Hepatocyte (in vitro differentiated cells): ENCODE data around the gene SDCBP2. TPM values are rescaled to one million over a fixed set of nuclear protein-coding genes. Genes with fewer than 3 reads are reported as not detected.

ENCODE experiments used
- DNase-seq: peaks from one replicate; pipeline ENCODE4 v3.0.0-alpha.2; 2016; ENCODE audit warnings: low spot score
- H2AFZ ChIP-seq: fragments of 200-600 bp; sonication (generic); 2 replicates; pipeline ENCODE4 v1.6.0; 2016; ENCODE audit warnings: antibody characterized with exemption, mild to moderate bottlenecking
- H3K27ac ChIP-seq: fragments of 200-600 bp; sonication (generic); 2 replicates; pipeline ENCODE4 v1.5.1; 2016; ENCODE audit warnings: mild to moderate bottlenecking
- H3K27me3 ChIP-seq: fragments of 200-600 bp; sonication (generic); 2 replicates; pipeline ENCODE4 v1.6.1; 2016
- H3K36me3 ChIP-seq: fragments of 200-600 bp; sonication (generic); replicated peaks from 2 replicates; pipeline ENCODE4 v1.5.1; 2016; ENCODE audit warnings: low read depth; ENCODE audit not compliant: insufficient read depth
- H3K4me1 ChIP-seq: fragments of 200-600 bp; sonication (generic); 2 replicates; pipeline ENCODE4 v1.5.1; 2016; ENCODE audit warnings: mild to moderate bottlenecking, moderate library complexity; ENCODE audit not compliant: insufficient read depth
- H3K4me2 ChIP-seq: fragments of 200-600 bp; sonication (generic); 2 replicates; pipeline ENCODE4 v1.6.0; 2016
- H3K4me3 ChIP-seq: fragments of 200-600 bp; sonication (generic); 2 replicates; pipeline ENCODE4 v1.5.1; 2016; ENCODE audit warnings: mild to moderate bottlenecking
- H3K79me2 ChIP-seq: fragments of 200-600 bp; sonication (generic); 2 replicates; pipeline ENCODE4 v1.6.0; 2017; ENCODE audit warnings: mild to moderate bottlenecking
- H3K9me2 ChIP-seq: fragments of 200-600 bp; sonication (generic); replicated peaks from 2 replicates; pipeline ENCODE4 v1.6.0; 2017; ENCODE audit warnings: mild to moderate bottlenecking; ENCODE audit not compliant: insufficient read depth
- H3K9me3 ChIP-seq: fragments of 200-600 bp; sonication (generic); 2 replicates; pipeline ENCODE4 v1.5.1; 2016; ENCODE audit warnings: low read depth, mild to moderate bottlenecking
- H4K20me1 ChIP-seq: fragments of 200-600 bp; sonication (generic); 2 replicates; pipeline ENCODE4 v1.6.0; 2016; ENCODE audit warnings: mild to moderate bottlenecking; ENCODE audit not compliant: insufficient read depth, poor library complexity, severe bottlenecking
- CTCF ChIP-seq: fragments of 200-600 bp; sonication (generic); IDR thresholded peaks from 2 replicates; pipeline ENCODE4 v1.5.1; 2016; ENCODE audit warnings: antibody characterized with exemption, mild to moderate bottlenecking; ENCODE audit not compliant: poor library complexity
- EZH2 ChIP-seq: fragments of 200-600 bp; sonication (generic); IDR thresholded peaks from 2 replicates; pipeline ENCODE4 v1.6.1; 2016; ENCODE audit warnings: antibody characterized with exemption, mild to moderate bottlenecking, borderline replicate concordance
- EZH2phosphoT487 ChIP-seq: fragments of 200-600 bp; sonication (generic); IDR thresholded peaks from one replicate; pipeline ENCODE4 v1.6.1; 2018; ENCODE audit warnings: antibody characterized with exemption, mild to moderate bottlenecking, low read depth, moderate library complexity; ENCODE audit not compliant: unreplicated experiment, severe bottlenecking
- WGBS: methylation state at CpG from one replicate; pipeline ENCODE4 v1.1.6; 2016; ENCODE audit warnings: low lambda C conversion rate; ENCODE audit errors: missing lambda C conversion rate; 5-methylcytosine and 5-hydroxymethylcytosine counted together
- polyA plus RNA-seq: library from polyadenylated mRNA; unstranded; fragments of >200 nt; fragmentation: Nextera tagmentation; extraction: Ambion mirVana; gene quantifications from 2 replicates; pipeline ENCODE4 v1.2.1, GENCODE V29; 2016
- total RNA-seq: library from RNA; depleted of rRNA; stranded (reverse); fragments of >200 nt; gene quantifications from 2 replicates; pipeline ENCODE4 v1.2.3, GENCODE V29; 2014

SDCBP2 gene
- total and polyA plus RNA-seq, 2 experiments from 2014 or later: 64.1 to 83.3 TPM

GRCh38 chr20:1369970-1370369, 41.0 kb upstream of the SDCBP2 start:
- H3K9me2 ChIP-seq: no peaks in the 10 kb centered on the region
- no peak overlapping the region for H3K4me3 ChIP-seq
- H3K79me2 ChIP-seq: peaks cover 33% of the 10 kb centered on the region
- H3K27me3 ChIP-seq: no peaks in the 10 kb centered on the region
- no peak for TF ChIP-seq EZH2
- TF ChIP-seq EZH2phosphoT487: no peak
- TF ChIP-seq CTCF: no peak
- H3K4me1 ChIP-seq: peaks cover 9% of the 10 kb centered on the region
- DNase-seq: no peak
- H2AFZ ChIP-seq: no peak overlapping the region
- no peaks in the 10 kb centered on the region for H3K36me3 ChIP-seq
- WGBS: 96% methylated on average over 3 of the region's 3 CpGs
- H3K4me2 ChIP-seq: no peak overlapping the region
- no peaks in the 10 kb centered on the region for H3K9me3 ChIP-seq
- H3K27ac ChIP-seq: no peak overlapping the region
- no peaks in the 10 kb centered on the region for H4K20me1 ChIP-seq

GRCh38 chr20:1368448-1369199, 39.7 kb upstream of the SDCBP2 start:
- H4K20me1 ChIP-seq: no peaks in the 10 kb centered on the region
- TF ChIP-seq CTCF: no peak
- no peak for TF ChIP-seq EZH2phosphoT487
- TF ChIP-seq EZH2: no peak
- H3K36me3 ChIP-seq: no peaks in the 10 kb centered on the region
- WGBS: 60% methylated on average over 7 of the region's 7 CpGs
- no peak overlapping the region for H3K27ac ChIP-seq
- no peak overlapping the region for H2AFZ ChIP-seq
- H3K9me3 ChIP-seq: no peaks in the 10 kb centered on the region
- peaks cover 9% of the 10 kb centered on the region for H3K4me1 ChIP-seq
- no peak for DNase-seq
- H3K4me2 ChIP-seq: no peak overlapping the region
- H3K27me3 ChIP-seq: no peaks in the 10 kb centered on the region
- H3K79me2 ChIP-seq: peaks cover 20% of the 10 kb centered on the region
- H3K4me3 ChIP-seq: no peak overlapping the region
- no peaks in the 10 kb centered on the region for H3K9me2 ChIP-seq

GRCh38 chr20:1367479-1367878, 38.5 kb upstream of the SDCBP2 start:
- H3K9me2 ChIP-seq: no peaks in the 10 kb centered on the region
- no peaks in the 10 kb centered on the region for H3K36me3 ChIP-seq
- peaks cover 10% of the 10 kb centered on the region for H3K79me2 ChIP-seq
- H3K9me3 ChIP-seq: no peaks in the 10 kb centered on the region
- no peak overlapping the region for H2AFZ ChIP-seq
- H3K4me1 ChIP-seq: peaks cover 9% of the 10 kb centered on the region
- no peak overlapping the region for H3K27ac ChIP-seq
- no peaks in the 10 kb centered on the region for H3K27me3 ChIP-seq
- 98% methylated on average over 4 of the region's 4 CpGs for WGBS
- H3K4me3 ChIP-seq: no peak overlapping the region
- H3K4me2 ChIP-seq: no peak overlapping the region
- DNase-seq: no peak
- no peaks in the 10 kb centered on the region for H4K20me1 ChIP-seq
- TF ChIP-seq CTCF (no peak), EZH2phosphoT487 (no peak), EZH2 (no peak)
